LNCAP (cell line): ENCODE data around the gene LRP1B.

Source experiments
- CTCF ChIP-seq: fragments of 450-650 bp; IDR thresholded peaks from 2 replicates; pipeline ENCODE4 v1.5.1; 2017; ENCODE audit warnings: mild to moderate bottlenecking

LRP1B gene

GRCh38 chr2:141605163-141605562 lies 525.7 kb downstream of the LRP1B start:
- no peak for TF ChIP-seq CTCF

GRCh38 chr2:141601511-141602152 lies 529.2 kb downstream of the LRP1B start:
- TF ChIP-seq CTCF: no peak

GRCh38 chr2:141599721-141600120 lies 531.1 kb downstream of the LRP1B start:
- TF ChIP-seq CTCF: no peak

GRCh38 chr2:141598982-141599381 lies 531.8 kb downstream of the LRP1B start:
- no peak for TF ChIP-seq CTCF

GRCh38 chr2:141595316-141595920 lies 535.4 kb downstream of the LRP1B start:
- no peak for TF ChIP-seq CTCF

- no peak for TF ChIP-seq CTCF
Observed at GRCh38 chr2:141591787-141592186, 539.0 kb downstream of the LRP1B start.

GRCh38 chr2:141590620-141591019 lies 540.2 kb downstream of the LRP1B start:
- TF ChIP-seq CTCF: no peak
